HG02970 (cell line): ENCODE data around the gene ADCY9.

Source experiments
- ATAC-seq: cut with Tn5 transposase; IDR thresholded peaks from one replicate; pipeline ENCODE4 v1.9.1; 2021; ENCODE audit warnings: mild to moderate bottlenecking, moderate library complexity, moderate number of reproducible peaks; ENCODE audit not compliant: unreplicated experiment, low FRiP score

ADCY9 gene

DNA sequence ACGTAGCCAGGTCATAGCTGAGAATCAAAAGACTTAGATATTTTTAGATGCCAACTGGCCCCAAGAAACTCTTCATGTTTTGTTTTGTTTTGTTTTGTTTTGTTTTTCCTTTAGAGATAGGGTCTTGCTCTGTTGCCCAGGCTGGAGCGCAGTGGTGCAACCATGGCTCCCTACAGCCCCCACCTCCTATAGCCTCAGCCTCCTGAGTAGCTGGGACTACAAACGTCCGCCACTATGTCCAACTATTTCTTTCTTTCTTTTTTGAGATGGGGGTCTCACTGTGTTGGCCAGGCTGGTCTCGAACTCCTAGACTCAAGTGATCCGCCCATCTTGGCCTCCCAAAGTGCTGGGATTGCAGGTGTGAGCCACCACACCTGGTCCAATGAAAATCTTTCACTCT, 107.1 kb downstream of the ADCY9 start:
- ATAC-seq, result no peak

DNA sequence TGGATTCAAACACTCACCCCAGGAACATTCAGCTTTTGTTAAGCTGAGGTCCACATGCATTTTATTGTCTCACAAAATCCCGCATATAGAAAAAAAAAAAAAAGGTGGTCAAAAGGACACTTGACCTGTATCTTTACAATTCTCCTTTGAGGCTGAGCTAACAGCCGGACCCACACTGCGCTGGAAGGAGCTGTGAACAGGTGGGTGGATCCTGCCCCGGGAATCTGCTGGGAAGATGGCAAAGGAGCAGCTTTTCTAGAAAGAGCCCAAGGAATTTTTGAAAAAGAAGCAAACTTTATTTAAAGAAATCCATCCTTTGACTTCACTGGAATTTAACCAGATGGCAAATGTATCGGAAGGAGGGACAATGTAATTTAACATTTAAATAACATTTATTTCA, 108.1 kb downstream of the ADCY9 start:
- no peak for ATAC-seq

DNA sequence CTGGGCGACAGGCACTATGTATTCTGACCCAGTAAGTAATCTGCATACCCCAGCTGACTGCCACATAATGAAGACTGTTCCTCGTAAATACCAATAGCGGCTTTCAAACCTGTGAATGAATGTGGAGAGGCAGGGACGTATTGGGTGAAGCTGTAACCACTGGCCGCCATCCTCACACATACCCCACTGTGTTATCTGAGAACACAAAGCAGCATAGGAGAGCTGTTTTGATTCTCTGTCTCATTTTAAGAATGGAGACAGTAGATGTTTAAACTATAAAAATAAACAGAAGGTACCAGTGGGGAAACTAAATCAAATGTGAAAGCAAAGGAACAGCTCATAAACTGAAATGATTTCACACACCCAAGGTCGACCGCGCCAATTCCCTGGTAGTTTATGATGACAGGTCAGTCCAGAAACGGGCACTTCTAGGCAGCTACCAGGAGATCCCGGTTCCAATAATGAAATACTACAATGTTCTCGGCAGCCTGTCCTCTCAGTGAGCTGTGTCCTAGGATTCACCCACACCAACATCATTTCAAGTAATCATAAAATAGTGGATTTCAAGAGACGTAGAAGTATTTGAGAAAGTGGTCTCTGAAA, 109.7 kb downstream of the ADCY9 start:
- no peak for ATAC-seq

DNA sequence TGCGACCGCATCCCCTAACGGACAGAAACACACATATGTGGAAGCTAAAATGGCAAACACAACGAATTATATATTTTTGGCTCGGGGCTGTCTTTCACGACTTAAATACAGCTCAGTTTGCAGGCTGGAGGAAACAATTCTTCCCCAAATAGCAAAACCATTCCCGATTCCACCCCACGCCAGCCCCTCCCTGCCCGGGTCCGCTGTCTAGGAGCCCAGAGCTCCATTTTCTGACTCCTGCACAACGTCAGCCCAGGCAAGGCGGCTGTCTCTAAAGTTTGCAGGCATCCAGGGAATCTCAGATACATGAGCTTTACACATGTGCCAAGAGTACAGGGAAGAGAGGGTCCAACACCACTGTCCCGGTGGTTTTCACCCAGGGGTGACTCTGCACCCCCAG, 110.5 kb downstream of the ADCY9 start:
- ATAC-seq, result no peak

DNA sequence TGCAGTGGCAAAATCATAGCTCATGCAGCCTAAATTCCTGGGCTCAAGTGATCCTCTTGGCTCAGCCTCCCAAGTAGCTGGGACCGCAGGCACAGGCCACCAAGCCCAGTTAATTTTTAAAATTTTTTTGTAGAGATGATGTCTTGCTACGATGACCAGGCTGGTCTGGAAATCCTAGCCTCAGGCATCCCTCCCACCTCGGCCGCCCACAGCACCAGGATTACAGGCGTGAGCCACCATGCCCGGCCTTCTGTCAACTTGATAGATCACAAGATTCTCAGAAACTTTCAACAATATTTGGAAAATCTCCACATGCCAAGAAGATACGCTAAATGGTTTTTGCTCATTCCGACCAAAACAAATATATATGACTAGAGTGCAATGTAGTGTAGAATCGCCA, 111.0 kb downstream of the ADCY9 start:
- ATAC-seq, result no peak

DNA sequence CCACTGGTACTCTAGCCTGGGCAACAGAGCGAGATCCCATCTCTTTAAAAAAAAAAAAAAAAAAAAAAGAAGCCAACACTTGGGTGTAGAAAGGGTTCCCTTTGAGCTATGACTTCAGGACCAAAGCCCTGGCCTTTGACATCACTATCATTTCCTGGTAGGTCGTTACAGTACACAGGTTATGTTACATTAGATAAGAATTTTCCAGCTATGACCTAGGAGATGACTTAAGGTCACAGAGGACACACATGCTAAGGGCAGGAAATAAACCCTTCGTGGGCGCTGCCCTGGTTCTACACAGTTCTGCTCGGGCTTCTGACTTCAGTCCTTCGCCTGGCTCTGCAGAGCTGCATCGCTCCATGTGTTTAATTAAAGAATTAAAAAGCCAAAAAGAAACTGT, 112.0 kb downstream of the ADCY9 start:
- no peak for ATAC-seq

DNA sequence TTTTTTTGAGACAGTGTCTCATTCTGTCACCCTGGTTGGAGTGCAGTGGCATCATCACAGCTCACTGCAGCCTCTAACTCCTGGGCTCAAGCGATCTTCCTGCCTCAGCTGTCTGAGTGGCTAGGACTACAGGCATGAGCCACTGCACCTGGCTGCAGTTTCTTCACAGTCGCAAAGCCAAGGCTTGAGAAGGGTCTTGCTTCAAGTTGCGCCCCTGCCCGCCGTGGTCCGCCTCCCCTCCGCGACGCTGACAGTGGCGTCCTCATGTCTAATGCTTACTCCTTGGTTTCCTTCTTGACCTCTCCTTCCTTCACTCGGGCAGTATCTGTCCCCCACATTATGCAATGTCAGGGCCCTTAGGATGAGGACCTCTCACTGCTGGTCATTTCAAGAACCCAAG, 112.7 kb downstream of the ADCY9 start:
- ATAC-seq, result no peak

DNA sequence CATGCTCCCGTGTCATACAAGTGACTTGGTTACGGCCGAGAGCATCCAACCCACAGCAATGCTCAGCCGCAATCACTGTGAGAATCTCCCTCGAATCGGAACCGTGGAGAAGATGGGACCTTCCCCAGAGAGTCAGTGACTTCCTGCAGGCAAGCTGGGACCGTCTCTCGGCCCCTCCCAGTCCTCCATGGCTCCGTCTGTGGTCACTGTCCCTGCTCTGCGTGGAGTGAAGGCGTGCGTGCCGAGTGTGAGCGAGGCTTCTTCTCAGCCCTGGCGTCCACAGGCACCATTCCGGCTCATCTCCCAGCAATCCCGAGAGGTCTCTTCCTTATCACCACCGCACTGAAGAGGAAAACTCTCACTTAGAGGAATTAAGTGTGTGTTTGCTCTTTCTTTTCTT, 113.1 kb downstream of the ADCY9 start:
- ATAC-seq, result no peak

DNA sequence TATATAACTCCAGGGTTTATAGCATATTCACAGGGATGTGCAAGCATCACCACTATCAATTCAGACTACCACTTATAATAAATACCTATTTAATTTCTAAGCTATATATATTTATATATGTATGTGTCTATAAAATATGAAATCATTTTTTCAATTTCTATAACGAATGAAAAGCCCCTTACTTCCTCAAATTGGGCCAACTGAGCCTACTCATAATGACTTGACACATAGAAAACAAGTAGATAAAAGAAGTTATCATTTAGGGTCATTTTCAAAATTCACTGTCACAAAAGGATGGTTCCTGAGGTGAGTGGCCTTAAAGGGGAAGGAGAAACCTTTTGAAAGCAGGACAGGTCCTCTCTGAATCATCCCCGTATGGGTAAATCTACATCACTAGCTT, 114.1 kb downstream of the ADCY9 start:
- ATAC-seq, result no peak

DNA sequence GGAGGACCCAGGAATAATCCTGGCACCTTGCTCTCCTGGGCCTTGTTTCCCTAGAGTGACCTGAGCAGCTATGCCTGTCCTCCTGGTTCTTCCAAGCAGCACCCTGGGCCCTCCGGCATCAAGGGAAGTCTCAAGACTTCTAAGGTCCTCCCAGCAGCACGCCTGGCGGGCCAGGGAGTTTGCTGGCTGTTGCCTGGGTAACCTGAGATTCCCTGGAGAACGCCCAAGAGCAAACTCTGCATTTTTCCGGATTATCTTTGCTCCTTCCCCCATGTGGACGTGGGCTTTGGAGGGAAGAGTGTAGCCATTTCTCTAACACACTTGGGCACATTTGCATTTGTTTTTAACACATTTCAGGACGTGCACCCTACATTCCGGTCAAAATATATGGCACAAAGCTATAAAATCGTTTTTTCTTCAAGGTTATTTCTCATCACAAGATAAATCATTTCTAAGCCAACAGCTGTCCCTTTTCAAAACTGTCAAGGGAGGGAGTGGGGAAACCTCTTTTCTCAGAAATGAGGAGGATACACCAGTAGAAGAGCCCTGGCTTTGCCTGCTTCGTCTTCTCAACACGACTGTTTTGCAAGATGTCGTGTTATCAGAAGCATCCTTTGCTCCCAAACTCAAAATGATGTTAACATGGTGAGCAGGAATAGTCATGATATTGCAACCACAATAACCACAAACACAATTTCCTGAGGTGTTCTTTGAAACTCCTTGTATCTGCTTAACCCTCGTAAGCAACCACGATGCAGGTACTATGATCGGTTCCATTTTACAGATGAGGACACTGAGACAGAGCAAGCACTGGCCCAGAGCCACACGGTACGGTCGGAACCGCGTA, 116.5 kb downstream of the ADCY9 start:
- ATAC-seq, result no peak

DNA sequence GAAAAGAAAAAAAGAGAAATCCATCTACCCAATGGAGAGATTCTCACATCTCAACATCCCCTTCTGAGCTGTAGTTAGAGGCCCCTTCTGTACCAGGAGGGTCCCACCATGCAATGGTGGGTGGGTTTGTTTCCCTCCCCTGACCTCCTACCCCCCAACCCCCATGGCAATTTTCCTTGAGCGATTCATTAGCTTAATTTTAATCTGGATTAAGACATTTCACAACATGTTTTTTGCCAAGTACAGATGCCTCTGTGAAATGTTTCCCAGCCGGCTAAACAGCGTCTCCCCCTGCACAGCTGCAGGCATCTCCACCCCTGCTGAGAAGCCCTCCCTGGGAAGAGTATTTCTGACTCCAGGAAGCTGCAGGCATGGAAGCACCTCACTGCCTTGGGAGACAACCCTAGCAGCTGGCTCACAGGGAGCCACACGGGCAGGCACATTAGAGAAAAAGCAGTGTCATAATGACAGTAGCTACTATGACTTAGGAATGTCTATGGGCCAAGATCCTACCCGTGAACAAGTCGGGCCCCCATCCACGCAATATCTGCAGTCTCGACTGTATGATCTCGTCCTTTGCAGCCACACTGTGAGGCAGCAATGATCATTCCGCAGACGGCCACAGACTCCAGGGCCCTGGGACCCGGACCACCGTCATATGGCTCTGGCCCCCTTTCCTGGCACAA, 117.3 kb downstream of the ADCY9 start:
- no peak for ATAC-seq

DNA sequence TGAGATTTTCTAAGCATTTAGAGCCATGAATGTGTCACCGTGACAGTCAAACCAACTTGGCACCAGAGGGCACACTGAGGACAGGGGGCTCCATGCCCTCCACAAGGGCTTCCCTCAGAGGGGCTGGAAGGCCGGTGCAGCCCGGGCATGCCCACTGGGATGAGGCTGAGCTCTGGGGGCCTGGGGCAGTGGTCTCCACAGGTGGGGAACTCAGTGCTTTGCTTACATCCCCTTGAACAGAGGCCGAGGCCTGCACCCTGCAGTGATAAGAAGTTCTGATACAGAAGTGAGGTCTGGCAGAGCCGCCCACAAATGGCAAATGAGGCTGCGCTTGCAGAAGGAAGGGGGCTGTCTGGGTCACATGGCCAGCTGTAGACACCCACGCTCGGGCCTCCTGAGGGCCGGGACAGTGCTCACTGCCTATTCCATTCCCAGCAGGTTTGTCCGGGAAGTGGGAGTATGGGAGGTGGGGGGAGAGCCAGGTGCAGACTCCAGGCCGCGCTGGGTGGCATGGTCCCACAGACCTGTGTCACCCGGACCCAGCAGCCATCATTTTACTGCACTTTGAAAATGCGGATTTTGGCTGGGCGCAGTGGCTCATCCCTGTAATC, 118.9 kb downstream of the ADCY9 start:
- no peak for ATAC-seq

DNA sequence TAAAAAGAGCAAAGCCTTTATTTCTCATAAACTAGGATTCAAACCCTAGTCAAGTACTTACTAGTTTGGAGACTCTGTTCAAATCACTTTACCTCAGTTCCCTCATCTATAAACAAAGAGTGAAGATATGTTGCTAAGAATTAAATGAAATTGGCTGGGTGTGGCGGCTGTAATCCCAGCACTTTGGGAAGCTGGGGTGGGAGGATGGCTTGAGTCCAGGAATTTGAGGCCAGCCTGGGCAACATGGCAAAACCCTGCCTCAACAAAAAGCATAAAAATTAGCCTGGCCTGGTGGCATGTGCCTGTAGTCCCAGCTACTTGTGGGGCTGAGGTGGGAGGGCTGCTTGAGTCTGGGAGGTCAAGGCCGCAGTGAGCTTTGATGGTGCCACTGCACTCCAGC, 121.2 kb downstream of the ADCY9 start:
- no peak for ATAC-seq

DNA sequence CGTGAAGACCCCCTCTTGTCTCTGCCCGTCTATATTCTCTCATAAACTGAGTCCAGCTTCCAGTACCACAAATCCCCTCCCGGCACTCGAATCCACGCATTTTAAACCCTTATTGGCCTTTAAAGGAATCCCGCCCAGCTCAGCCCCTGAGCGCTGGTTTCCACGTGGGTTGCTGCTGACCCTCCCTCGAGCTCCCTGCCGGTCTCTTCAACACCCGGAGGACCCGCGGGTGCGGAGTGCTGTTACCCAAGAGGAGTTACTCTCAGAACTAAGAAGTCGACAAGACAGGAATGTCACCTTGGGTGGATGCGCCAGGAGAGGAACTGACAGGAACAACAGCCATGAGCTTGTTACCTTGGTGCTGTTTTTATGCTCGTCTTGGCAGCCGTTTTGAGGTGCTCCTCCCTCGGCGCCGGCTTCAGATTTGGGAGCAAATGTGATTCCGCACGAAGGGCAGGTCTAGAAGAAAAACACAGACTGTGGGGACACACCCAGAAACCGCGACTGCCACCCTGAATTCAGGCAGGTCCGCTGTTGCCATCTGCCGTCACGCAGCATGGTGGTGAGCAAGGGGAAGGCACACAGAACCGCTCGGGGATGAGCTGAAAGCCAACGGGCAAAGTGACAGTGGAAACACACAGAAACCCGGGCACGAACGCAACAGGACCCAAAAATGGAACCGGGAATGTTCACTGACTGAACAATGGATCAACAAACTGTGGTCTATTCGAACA, 123.0 kb downstream of the ADCY9 start:
- no peak for ATAC-seq

DNA sequence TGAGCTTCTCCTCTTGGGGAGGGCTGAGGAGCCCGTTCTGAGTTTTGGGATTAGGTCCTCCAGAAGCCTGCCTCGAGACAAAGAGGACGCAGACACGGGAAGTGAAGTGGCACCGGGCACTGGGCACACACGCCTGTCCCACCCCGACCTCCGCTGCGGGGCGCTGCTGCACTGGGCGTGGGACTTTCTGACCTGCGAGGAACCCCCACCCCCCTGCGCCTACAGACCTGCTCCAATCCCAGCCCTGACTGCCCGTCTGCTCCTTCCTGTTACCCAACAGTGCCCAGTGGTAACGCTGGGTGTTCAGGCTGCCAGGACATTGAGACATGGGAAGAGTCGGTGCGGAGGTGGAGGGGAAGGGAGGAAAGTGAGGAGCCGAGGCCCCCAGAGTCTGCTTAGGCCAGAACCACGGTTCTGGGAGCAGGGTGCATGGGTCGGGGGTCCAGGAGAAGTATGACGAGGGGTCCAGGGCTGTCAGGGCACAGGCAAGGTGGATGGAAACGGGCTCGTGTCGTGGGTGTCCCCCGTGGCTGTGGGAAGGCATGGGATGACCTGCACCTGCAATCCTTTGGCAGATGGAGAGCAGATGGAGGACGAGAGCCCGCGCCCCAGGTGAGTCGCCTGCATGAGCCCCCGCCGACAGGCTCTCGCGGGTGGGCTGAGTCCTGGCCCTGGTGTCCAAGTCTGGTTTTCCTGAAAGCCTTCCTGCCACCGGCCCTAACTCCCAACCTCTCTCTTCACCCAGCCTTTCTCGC, 123.8 kb downstream of the ADCY9 start:
- no peak for ATAC-seq

DNA sequence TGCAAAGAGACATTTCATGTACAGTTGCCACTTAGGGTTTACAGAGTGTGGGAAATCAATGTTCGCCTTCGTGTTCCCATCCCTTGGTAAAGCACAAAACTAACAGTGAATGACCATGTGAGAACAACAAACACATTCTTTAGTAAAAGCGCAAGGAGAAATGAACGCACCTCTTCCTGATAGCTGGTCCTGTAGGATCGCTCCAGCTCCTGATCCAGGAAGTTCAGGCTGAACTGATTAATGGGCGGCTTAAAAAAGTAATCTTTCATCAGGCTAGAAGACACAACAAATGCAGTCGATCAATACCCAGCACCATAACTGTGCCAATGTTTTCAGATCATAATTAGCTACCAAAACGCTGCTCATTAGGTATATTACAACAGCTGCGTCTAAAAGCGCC, 127.4 kb downstream of the ADCY9 start:
- ATAC-seq, result no peak

DNA sequence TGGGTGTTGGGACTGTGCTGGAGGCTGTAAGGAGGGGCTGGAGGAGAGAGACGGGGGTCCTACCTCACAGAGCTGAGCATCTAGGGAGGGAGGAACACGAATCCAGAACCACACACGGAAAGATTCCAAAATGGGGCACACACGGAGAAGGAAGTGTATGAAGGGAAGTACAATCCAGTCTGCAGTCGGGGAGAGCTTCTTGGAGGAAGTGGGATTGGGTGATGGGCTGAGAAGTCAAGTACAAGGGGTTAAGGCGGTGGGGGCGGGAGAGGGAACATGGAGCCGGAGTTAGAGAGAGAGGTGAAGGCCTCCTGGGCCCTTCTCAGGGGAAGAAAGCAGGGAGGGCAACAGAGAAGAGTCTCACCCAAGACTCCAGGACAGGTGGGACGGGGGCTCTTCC, 128.2 kb downstream of the ADCY9 start:
- no peak for ATAC-seq

DNA sequence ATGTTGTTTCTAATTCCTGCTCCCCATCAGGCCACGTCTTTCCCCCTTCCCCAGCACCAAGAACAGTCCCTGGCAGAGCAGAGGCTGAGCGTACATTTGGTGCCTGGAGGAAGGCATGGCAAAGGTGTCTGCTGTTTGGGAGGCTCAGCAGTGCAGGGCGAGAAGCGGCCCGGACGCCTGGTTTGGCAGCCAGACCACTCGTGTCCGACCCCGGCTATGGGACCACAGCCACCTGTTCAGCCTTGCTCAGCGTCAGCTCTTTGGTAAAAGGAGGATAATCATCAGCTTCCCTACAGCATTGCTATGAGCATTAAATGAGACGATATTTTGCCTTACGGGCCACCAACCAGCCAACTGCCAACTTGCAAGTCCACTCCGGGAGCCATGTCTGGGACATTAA, 129.0 kb downstream of the ADCY9 start:
- ATAC-seq, result no peak

DNA sequence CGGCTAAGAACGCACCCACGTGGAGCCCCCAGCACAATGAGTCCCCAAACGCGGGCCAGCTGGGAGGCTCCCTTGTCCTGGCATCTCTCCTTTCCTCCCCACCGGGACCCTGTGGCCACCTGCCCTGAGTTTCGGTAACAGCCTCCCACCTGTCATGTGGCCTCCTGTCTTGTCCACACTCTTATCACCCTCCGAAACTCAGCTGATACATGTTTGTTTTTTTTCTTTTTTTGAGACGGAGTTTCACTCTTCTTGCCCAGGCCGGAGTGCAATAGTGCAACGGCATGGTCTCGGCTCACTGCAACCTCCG, 130.1 kb downstream of the ADCY9 start:
- ATAC-seq, result no peak
